Stromal cell of bone marrow (primary cell): ENCODE measurements around the gene NT5DC2.
A peak's percentile ranks its signal among the peaks of the same experiment; 100 is the strongest.
"Not testable (repeated sequence)": the region's sequence is repeated elsewhere in the genome, so short reads cannot be mapped to it uniquely, and the experiment has no call there.

Source experiments
- DNase-seq: peaks from one replicate; pipeline ENCODE4 v3.0.0-alpha.2; 2012; ENCODE audit warnings: low read depth

NT5DC2 gene

GRCh38 chr3:52537165-52537620 lies 3.5 kb upstream of the NT5DC2 start:
- no peak for DNase-seq

- peak; percentile 97 for DNase-seq
Measured at GRCh38 chr3:52536369-52537164, 2.9 kb upstream of the NT5DC2 start, which contains the start of gene UQCC5. Gene UQCC5 (plus strand): TSS chr3:52536605. CDS start chr3:52536756, 151 bp downstream.

- DNase-seq: no peak
Measured at GRCh38 chr3:52536112-52536368, 2.4 kb upstream of the NT5DC2 start.

GRCh38 chr3:52535411-52536111 lies 1.9 kb upstream of the NT5DC2 start:
- DNase-seq: no peak

- DNase-seq: no peak
Measured at GRCh38 chr3:52534281-52535183, 875 bp upstream of the NT5DC2 start.

GRCh38 chr3:52532838-52533622 lies 627 bp downstream of the NT5DC2 start:
- no peak for DNase-seq

- no peak for DNase-seq
Measured at GRCh38 chr3:52532517-52532837, 1.2 kb downstream of the NT5DC2 start.

- DNase-seq: no peak
Measured at GRCh38 chr3:52531860-52532516, 1.7 kb downstream of the NT5DC2 start.

- DNase-seq: no peak
Measured at GRCh38 chr3:52530918-52531826, 2.5 kb downstream of the NT5DC2 start.

GRCh38 chr3:52529376-52530333 lies 4.0 kb downstream of the NT5DC2 start:
- DNase-seq: no peak

GRCh38 chr3:52528586-52529375 lies 4.9 kb downstream of the NT5DC2 start:
- no peak for DNase-seq

- DNase-seq: no peak
Measured at GRCh38 chr3:52527732-52528585, 5.7 kb downstream of the NT5DC2 start.

GRCh38 chr3:52527039-52527731 lies 6.5 kb downstream of the NT5DC2 start:
- DNase-seq: no peak

GRCh38 chr3:52526671-52527038 lies 7.0 kb downstream of the NT5DC2 start:
- not testable (repeated sequence) for DNase-seq

- no peak for DNase-seq
Measured at GRCh38 chr3:52525680-52526561, 7.7 kb downstream of the NT5DC2 start.
